ENCODE measurements around the gene SH3PXD2A.
"Not testable (repeated sequence)": the region's sequence is repeated elsewhere in the genome, so short reads cannot be mapped to it uniquely, and the experiment has no call there.

Gene SH3PXD2A

DNA sequence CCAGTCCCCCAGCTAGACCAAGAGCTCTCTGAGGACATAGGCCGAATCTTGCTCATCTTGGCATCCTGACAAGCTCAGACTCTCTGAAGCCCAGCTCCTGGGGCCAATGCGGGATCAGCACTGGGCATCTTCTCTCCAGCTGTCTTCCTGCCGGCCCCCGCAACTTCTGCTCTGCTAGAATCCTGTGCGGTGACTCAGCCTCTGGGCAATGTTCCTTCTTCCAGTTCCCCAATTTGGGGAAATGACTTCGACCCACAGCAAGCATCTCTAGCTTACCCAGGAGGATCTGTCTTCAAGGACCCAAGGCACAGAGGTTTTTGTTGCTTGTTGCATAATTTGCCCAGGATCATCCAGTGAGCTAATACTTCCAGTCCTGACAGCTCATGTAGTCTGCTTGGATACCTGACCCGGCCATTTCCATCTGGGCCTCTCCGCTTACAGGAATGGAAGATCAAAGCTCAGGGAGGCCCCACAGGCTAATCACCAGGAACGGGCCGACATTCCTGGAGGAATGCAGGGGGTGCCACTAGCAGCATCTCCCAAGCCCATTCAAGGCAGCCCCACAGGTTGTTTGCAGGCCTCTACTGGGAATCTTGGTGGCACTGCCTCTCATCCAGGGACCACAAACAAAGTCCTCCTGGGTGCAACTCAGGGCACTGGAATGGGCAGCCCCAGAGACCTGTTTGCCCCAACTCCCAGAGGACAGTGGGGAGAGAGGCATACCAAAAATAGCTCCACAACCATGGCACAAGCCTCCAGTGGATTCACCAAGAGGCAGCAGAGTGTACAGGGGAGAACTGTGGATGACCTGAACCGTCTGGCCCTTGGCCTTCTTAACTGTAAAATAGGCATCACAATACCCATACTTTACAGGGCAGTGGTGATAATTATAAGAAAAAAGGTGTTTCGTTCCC, 210.0 kb downstream of the SH3PXD2A start:
- DNase-seq (ENCODE audit: low read depth): peak; percentile 94

DNA sequence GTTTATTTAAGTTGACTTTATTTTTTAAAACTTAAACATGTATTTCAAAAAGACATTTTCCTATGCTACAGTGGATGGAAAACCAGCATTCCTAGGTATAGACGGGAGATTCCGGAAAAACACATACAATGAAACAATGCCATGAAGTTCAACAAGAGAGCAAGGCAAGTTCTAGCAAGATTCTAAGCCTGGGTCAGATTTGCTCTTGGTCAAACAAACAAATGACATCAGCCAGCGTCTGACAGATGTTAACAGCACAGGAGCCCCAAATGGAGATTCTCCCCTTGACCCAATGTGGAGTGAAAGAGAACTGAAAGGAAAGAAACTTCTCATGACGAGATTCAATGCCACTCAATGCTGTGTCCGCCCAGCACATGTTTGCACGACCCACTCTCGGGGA, 212.0 kb downstream of the SH3PXD2A start:
- no peak for DNase-seq (ENCODE audit: low read depth)

DNA sequence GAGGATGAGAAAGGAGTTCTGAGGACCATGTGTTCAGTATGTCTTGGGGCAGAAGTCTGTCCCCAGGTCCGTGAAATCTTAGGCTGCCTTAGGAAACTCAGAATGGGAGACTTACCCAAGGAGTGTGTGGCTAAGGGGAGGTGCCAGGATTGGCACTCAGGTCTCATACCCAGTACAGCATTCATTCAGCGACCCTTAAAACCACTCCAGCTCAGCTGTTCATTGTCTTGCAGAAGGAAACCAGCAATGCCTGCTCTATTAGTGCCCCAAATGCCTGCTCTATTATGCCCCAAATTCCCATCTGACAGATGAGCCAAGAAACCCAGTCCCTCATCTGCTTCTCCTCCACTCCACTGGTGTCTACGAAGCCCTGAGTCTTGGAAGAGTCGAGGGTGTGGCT, 214.1 kb downstream of the SH3PXD2A start:
- no peak for DNase-seq (ENCODE audit: low read depth)

- DNase-seq (ENCODE audit: low read depth): peak; percentile 32
These were observed 214.8 kb downstream of the SH3PXD2A start for GRCh38 chr10:103640436-103641181.

DNA sequence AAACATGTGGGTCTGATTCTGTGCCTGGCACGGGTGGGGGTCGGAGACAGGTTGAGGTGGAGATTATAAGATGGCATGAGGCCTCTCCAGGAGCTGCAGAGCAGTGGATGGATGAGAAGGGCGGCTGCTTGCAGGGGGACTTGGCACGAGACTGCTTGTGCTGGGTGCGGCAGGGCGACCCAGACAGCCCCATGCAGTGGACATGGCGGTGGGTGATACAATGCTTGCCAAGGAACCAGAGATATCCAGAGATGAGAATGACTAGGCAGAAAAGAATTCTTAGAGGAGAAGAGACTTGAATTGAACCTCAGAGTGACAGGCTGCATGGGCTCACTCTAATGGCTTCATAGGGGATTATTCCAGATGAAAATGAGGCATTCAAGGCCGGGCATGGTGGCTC, 216.4 kb downstream of the SH3PXD2A start:
- peak; percentile 32 for DNase-seq (ENCODE audit: low read depth)

GRCh38 chr10:103637927-103638557, 217.3 kb downstream of the SH3PXD2A start:
- DNase-seq (ENCODE audit: low read depth): peak; percentile 36

DNA sequence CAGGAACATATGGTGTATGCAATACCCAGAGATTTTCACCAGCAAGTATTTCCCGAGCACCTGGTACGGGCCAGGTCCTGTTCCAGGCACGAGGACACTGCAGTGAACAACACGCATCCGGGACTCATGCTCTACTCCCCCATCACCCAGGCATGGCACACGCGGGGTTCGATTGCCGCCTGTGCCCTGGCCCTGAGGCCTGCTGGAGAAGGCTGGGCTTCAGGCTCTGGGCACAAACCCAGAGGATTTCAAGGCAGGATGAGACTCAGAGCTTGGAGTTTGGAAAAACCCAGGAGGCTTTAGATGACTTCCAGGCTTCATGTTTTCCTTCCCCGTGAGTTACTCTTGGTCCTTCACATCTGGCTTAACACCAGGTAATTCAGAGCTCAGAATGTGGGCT, 218.4 kb downstream of the SH3PXD2A start:
- DNase-seq (ENCODE audit: low read depth): no peak

DNA sequence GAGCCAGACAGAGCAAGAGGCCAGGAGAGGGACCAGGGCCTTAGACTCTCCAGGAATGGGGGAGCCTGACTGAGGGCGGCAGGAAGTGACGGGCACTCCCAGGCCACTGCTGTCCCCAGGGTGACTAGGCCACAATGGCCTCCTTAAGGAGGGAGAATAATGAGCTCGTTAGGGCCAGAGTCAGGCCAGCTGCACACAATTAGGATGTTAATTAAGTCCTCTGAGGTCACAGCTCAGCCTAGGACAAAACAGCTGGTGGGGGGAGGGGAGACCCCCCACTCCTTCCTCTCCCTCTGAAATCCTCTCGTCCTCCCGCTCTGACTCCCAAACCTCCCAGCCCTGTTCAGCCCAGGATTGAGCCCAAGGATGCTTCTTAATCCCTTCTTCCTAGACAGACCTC, 218.9 kb downstream of the SH3PXD2A start:
- DNase-seq (ENCODE audit: low read depth): no peak

DNA sequence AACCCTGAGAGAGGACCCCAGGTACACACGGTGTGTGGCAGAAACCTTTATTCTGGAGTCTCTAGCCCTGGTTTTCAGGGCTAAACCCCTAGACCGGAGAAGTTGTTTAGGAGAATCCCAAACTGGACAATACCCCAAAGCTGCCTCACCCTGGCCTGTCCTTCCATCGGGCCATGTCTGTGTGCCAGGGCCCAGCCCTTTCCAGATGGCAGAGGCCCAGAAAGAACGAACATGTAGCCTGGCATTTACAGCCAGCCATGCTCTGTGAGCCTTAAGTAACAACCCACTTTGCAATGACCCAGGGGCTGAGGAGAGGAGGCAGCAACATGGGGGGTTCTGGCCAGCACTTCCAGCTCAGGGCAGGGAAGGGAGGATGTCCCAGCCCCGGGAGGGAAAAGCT, 219.8 kb downstream of the SH3PXD2A start:
- no peak for DNase-seq (ENCODE audit: low read depth)

DNA sequence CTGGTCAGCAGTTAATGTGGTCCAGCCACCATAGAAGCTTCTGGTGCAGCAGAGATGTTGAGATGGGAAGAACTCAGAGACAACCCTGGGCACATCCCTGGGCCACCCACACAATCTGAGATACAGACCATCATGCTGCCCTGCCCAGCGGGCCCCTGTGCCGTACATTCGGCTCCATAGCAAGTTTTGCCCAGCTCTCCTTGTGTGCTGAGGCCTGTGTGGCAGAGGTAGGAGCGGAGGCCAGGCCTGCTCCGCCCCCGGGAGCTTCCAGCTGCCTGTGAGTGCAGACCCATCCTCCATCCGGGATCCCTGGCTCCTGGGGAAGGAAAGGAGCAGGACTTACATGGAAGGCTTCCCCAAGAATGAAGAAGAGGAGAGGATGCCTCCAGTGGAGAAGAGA, 221.5 kb downstream of the SH3PXD2A start:
- DNase-seq (ENCODE audit: low read depth): no peak

DNA sequence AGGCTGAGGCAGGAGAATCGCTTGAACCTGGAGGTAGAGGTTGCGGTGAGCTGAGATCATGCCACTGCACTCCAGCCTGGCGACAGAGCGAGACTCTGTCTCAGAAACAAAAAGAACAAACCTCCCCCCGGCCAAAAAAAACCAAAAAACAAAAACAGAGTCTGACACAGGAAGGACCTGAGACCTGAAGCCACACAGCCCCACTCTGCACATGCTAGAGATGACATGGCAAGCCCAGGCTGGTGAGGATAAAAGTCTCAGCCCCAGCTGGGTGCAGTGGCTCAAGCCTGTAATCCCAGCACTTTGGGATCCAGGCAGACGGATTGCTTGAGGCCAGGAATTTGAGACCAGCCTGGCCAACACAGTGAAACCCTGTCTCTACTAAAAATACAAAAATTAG, 222.5 kb downstream of the SH3PXD2A start:
- not testable (repeated sequence) for DNase-seq (ENCODE audit: low read depth)

DNA sequence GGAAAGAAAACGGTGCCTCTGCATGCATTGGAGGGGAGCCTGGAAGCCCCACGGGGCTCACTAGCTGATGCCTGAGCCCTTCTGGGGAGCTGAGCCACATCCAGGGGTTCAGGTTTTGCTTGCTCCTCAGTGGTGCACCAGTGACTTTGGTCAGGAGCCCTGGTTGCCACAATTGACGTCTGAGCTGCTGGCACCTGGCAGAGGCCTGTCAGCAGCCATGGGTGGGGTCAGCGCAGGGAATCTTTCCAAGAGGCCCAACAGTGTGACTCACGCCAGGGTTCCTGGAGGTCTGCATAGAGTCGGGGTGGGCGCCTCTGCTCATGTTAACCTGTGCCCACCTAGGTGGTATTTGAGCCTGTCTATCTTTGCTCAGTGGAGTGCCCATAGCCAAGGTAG, 223.1 kb downstream of the SH3PXD2A start:
- DNase-seq (ENCODE audit: low read depth): no peak

DNA sequence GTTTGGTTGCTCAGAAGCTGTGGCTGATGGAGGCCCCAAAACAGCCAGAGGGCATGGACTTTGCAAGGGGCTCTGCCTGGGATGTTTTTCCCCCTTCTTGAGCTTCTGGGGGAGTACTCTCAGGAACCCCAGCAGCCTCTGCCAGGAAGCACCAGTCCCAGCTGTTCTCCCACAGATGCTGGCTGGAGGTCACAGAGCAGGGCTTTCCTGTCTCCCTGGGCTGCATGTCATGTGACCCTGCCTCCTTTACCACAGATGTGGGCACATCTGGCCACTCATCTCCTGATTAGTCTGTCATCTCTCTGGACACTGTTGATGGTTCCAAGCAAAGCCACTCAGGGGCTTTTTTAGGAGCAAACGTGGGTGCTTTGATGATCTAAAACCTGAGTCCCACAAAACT, 225.2 kb downstream of the SH3PXD2A start:
- no peak for DNase-seq (ENCODE audit: low read depth)

GRCh38 chr10:103629581-103629980, 225.8 kb downstream of the SH3PXD2A start:
- DNase-seq (ENCODE audit: low read depth): no peak

- no peak for DNase-seq (ENCODE audit: low read depth)
These were observed 227.5 kb downstream of the SH3PXD2A start for GRCh38 chr10:103627893-103628292.

DNA sequence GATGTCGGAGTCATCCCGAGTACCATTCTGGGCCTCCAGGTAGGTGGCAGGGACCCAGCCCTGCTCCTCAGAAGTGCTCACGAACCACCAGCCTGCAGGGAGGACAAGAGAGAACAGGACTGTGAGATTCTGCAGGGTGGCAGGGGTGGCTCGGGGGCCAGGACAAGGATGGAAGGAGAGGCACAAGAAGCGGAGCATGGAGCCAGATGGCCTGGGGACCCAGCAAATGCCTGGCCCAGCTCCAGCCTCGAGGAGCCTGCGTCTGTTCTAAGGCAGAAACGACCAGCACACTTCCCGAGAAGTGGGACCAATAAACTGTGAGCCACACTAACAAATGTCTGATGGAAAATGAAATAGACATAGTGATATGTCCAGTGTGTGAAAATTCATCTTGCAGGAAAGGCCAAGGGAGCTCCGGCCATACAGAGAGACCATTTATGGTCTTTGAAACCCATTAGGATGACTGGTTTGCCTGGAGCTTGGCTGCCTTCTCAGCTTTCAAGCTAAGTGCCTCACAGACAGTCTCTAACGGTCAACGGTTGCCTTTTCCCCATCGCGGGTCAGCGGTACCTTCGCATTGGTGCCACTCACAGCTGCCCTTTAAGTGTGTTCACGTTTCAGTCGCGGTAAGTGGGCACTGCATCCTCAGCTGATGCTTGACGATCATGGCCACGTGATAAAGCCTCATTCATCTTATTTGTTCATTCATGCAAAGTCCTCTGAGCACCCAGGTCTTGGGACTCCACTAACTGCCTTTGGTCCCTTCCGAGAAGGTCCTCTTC, 228.1 kb downstream of the SH3PXD2A start:
- no peak for DNase-seq (ENCODE audit: low read depth)

DNA sequence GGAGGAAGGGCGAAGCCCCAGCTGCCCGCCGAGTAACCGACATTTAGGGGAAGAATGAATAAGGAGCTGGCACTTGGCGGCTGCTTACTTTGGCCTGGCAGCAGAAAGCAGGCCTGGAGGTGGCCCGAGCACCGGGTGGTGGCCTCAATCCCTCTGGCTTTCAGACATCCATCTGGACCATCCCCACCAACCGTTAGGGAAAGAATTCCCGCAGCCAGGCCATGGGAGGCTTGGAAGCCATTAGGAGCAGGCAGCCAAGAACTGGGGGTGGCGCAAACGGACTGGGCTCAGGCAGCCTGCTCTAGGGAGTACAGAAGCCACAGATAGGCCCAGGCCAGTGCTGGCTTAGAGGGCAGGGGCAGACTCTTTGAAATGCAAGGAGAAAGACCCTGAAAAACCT, 229.2 kb downstream of the SH3PXD2A start:
- no peak for DNase-seq (ENCODE audit: low read depth)

GRCh38 chr10:103622935-103623574, 232.3 kb downstream of the SH3PXD2A start:
- DNase-seq (ENCODE audit: low read depth): no peak

DNA sequence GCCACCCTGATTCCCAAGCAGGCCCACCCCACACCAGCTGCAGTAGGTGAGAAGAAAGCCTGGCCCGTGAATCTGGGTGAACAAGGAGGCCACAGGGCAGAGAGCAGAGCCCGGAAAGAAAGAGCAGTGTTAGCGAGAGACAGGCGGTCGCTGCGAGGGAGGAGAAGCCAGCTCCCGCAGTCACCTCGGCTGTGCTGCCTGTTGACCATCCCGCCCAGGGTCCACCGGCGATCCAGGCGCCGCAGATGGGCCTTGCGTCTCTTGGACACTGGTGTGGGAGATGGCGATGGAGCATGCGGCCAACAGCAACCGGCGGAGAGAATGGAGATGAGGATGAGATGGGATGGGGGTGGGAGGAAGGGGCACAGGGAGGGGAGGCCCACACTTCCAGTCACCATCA, 233.1 kb downstream of the SH3PXD2A start:
- DNase-seq (ENCODE audit: low read depth): no peak

DNA sequence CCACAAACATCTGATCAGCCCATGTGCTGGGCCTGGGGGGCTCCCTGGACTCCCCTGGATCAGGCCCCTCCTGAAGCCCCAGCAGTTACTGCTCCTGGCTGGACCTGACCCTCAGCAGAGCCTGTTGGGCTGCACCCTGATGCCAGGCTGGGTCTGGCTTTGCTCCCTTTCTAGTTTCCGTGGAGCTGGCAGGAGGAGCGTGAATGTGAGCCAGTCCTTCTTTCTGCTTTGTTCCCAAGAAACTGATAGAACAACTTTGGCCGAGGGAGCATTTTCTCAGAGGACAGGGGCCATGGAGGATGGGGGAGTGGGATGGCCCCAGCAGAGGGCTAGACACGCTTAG, 233.6 kb downstream of the SH3PXD2A start:
- no peak for DNase-seq (ENCODE audit: low read depth)

- DNase-seq (ENCODE audit: low read depth): no peak
These were observed 234.2 kb downstream of the SH3PXD2A start for GRCh38 chr10:103620891-103621782.
